ENCODE results near the gene ADH7.
A peak's percentile ranks its signal among the peaks of the same experiment; 100 is the strongest.
"Not testable (repeated sequence)": the region's sequence is repeated elsewhere in the genome, so short reads cannot be mapped to it uniquely, and the experiment has no call there.

Gene ADH7

GRCh38 chr4:99414902-99415301, 20.2 kb downstream of the ADH7 start:
- not testable (repeated sequence) for DNase-seq

GRCh38 chr4:99414401-99414800, 20.7 kb downstream of the ADH7 start:
- DNase-seq: no peak

- no peak for DNase-seq
These were observed 22.0 kb downstream of the ADH7 start for GRCh38 chr4:99413140-99413539.

GRCh38 chr4:99411041-99411440, 24.1 kb downstream of the ADH7 start:
- no peak for DNase-seq

- no peak for DNase-seq
These were observed 25.1 kb downstream of the ADH7 start for GRCh38 chr4:99410075-99410474.

GRCh38 chr4:99408346-99408745, 26.8 kb downstream of the ADH7 start:
- no peak for DNase-seq

- DNase-seq: peak; percentile 38
These were observed 29.6 kb downstream of the ADH7 start for GRCh38 chr4:99405433-99406115.

GRCh38 chr4:99404595-99405287, 30.4 kb downstream of the ADH7 start:
- no peak for DNase-seq

- DNase-seq: no peak
These were observed 31.6 kb downstream of the ADH7 start for GRCh38 chr4:99403380-99404184.

- DNase-seq: no peak
These were observed 32.4 kb downstream of the ADH7 start for GRCh38 chr4:99402765-99403164.

GRCh38 chr4:99400831-99401230, 34.3 kb downstream of the ADH7 start:
- DNase-seq: no peak

GRCh38 chr4:99399017-99399416, 36.1 kb downstream of the ADH7 start:
- no peak for DNase-seq

- no peak for DNase-seq
These were observed 39.4 kb downstream of the ADH7 start for GRCh38 chr4:99395595-99396364.

- DNase-seq: no peak
These were observed 40.2 kb downstream of the ADH7 start for GRCh38 chr4:99394896-99395295.

GRCh38 chr4:99390055-99390454, 45.1 kb downstream of the ADH7 start:
- DNase-seq: no peak

- DNase-seq: no peak
These were observed 45.5 kb downstream of the ADH7 start for GRCh38 chr4:99389606-99390005.

GRCh38 chr4:99383833-99384392, 51.2 kb downstream of the ADH7 start:
- DNase-seq: no peak

- DNase-seq: no peak
These were observed 51.7 kb downstream of the ADH7 start for GRCh38 chr4:99383399-99383798.

- DNase-seq: no peak
These were observed 52.3 kb downstream of the ADH7 start for GRCh38 chr4:99382745-99383360.

- no peak for DNase-seq
These were observed 53.5 kb downstream of the ADH7 start for GRCh38 chr4:99381588-99382175.

- DNase-seq: no peak
These were observed 55.6 kb downstream of the ADH7 start for GRCh38 chr4:99379571-99379970.

GRCh38 chr4:99378876-99379275, 56.3 kb downstream of the ADH7 start:
- no peak for DNase-seq

All from CD4-positive, alpha-beta T cell treated with Interleukin-15 for 1 hour (primary cell).